ENCODE measurements around the gene SPINT1.

DNA sequence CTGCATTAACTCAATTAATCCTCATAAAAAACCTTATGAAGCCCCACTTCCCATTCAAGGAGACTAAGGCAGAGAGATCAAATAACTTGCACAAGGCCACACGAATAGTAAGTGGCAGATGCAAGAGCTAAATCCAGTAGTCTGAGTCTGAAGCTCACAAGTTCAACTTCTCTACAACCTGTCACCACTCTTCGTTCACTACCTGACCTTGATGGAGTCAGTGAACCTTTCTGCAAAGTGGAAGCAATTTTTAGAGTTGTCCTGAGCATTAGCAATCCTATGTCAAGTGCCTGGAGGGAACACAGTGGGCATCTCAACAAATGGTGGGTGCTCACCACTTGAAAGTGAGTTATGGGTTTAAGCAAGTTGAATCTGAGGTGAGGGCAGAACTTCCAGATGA is 2.1 kb upstream of the SPINT1 start:
- TF ChIP-seq POLR2A (IDR thresholded peaks at IDR 0.05) (no peak), POLR2AphosphoS5 (IDR thresholded peaks at IDR 0.05) (no peak)
- TF ChIP-seq, protein P1, sequence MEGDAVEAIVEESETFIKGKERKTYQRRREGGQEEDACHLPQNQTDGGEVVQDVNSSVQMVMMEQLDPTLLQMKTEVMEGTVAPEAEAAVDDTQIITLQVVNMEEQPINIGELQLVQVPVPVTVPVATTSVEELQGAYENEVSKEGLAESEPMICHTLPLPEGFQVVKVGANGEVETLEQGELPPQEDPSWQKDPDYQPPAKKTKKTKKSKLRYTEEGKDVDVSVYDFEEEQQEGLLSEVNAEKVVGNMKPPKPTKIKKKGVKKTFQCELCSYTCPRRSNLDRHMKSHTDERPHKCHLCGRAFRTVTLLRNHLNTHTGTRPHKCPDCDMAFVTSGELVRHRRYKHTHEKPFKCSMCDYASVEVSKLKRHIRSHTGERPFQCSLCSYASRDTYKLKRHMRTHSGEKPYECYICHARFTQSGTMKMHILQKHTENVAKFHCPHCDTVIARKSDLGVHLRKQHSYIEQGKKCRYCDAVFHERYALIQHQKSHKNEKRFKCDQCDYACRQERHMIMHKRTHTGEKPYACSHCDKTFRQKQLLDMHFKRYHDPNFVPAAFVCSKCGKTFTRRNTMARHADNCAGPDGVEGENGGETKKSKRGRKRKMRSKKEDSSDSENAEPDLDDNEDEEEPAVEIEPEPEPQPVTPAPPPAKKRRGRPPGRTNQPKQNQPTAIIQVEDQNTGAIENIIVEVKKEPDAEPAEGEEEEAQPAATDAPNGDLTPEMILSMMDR (IDR thresholded peaks at IDR 0.05) = no peak

Data from transverse colon (tissue), 4 donors.